Neural cell (in vitro differentiated cells): Measurements from ENCODE around the gene CCDC182. TPM values are rescaled to one million over a fixed set of nuclear protein-coding genes. Genes with fewer than 3 reads are reported as not detected.

Experiments used
- H2AFZ ChIP-seq: fragments of 200-600, 300-800 bp; sonication (generic), shearing (Covaris generic); 2 replicates; pipeline ENCODE4 v1.6.0; 2014; ENCODE audit warnings: low read depth, mild to moderate bottlenecking, antibody characterized with exemption, low read length, moderate library complexity
- H3F3A ChIP-seq: fragments of 200-600 bp; shearing (Covaris generic); 2 replicates; pipeline ENCODE4 v1.6.1; 2016; ENCODE audit warnings: mild to moderate bottlenecking, moderate library complexity, mixed read lengths, antibody characterized with exemption, low read length; ENCODE audit not compliant: insufficient read depth, poor library complexity, severe bottlenecking
- H3K27ac ChIP-seq: fragments of 200-600, 300-800 bp; sonication (generic), shearing (Covaris generic); 2 replicates; pipeline ENCODE4 v1.5.1; 2014; ENCODE audit warnings: mild to moderate bottlenecking, low read length, moderate library complexity
- H3K27me3 ChIP-seq: fragments of 300-800, 200-600 bp; sonication (generic), shearing (Covaris generic); 2 replicates; pipeline ENCODE4 v1.6.0; 2014; ENCODE audit warnings: mild to moderate bottlenecking, low read depth, low read length, moderate library complexity; ENCODE audit not compliant: insufficient read depth
- H3K36me3 ChIP-seq: fragments of 300-800, 200-600 bp; sonication (generic), shearing (Covaris generic); 2 replicates; pipeline ENCODE4 v1.5.1; 2014; ENCODE audit warnings: mild to moderate bottlenecking, antibody characterized with exemption, low read length, moderate library complexity; ENCODE audit not compliant: insufficient read depth
- H3K4me2 ChIP-seq: fragments of 300-800, 200-600 bp; sonication (generic), shearing (Covaris generic); 2 replicates; pipeline ENCODE4 v1.6.0; 2014; ENCODE audit warnings: mild to moderate bottlenecking, low read length
- H3K4me3 ChIP-seq: fragments of 300-800, 200-600 bp; sonication (generic), shearing (Covaris generic); 2 replicates; pipeline ENCODE4 v1.5.1; 2014; ENCODE audit warnings: mild to moderate bottlenecking, low read length, moderate library complexity
- H3K79me2 ChIP-seq: fragments of 200-600 bp; shearing (Covaris generic); replicated peaks from 2 replicates; pipeline ENCODE4 v1.6.0; 2014; ENCODE audit warnings: mild to moderate bottlenecking, low read length, moderate library complexity; ENCODE audit not compliant: insufficient read depth
- H3K9ac ChIP-seq: fragments of 300-800, 200-600 bp; sonication (generic), shearing (Covaris generic); 2 replicates; pipeline ENCODE4 v1.6.1; 2016; ENCODE audit warnings: mild to moderate bottlenecking, low read length, mixed read lengths
- H3K9me2 ChIP-seq: fragments of 200-600 bp; shearing (Covaris generic); 2 replicates; pipeline ENCODE4 v1.6.1; 2016; ENCODE audit warnings: mild to moderate bottlenecking, low read length, mixed read lengths; ENCODE audit not compliant: insufficient read depth
- H3K9me3 ChIP-seq: fragments of 200-600, 300-800 bp; sonication (generic), shearing (Covaris generic); 2 replicates; pipeline ENCODE4 v1.6.1; 2016; ENCODE audit warnings: mild to moderate bottlenecking, mixed run types, low read length, moderate library complexity, mixed read lengths
- H4K20me1 ChIP-seq: fragments of 200-600 bp; shearing (Covaris generic); 2 replicates; pipeline ENCODE4 v1.6.1; 2016; ENCODE audit warnings: mild to moderate bottlenecking, mixed run types; ENCODE audit not compliant: insufficient read depth
- EP300 ChIP-seq: fragments of 450-650 bp; conservative IDR thresholded peaks from 2 replicates; pipeline ENCODE4 v1.6.1; 2014; ENCODE audit warnings: antibody characterized with exemption, mild to moderate bottlenecking, moderate library complexity; ENCODE audit not compliant: poor library complexity, severe bottlenecking
- EZH2 ChIP-seq: fragments of 200-600, 300-800 bp; shearing (Covaris generic), sonication (generic); IDR thresholded peaks from 2 replicates; pipeline ENCODE4 v1.6.1; 2014; ENCODE audit warnings: antibody characterized with exemption, low read length, borderline replicate concordance, mild to moderate bottlenecking; ENCODE audit not compliant: insufficient read depth, poor library complexity, severe bottlenecking
- MXI1 ChIP-seq: fragments of 450-650 bp; conservative IDR thresholded peaks from 2 replicates; pipeline ENCODE4 v1.6.1; 2014; ENCODE audit warnings: antibody characterized with exemption, mild to moderate bottlenecking; ENCODE audit not compliant: poor library complexity, severe bottlenecking
- POLR2AphosphoS5 ChIP-seq: IDR thresholded peaks from 2 replicates; pipeline ENCODE4 v1.6.1; 2012
- RAD21 ChIP-seq: fragments of 450-650 bp; conservative IDR thresholded peaks from 2 replicates; pipeline ENCODE4 v1.6.1; 2014; ENCODE audit warnings: antibody characterized with exemption, mild to moderate bottlenecking, moderate library complexity
- SMC3 ChIP-seq: fragments of 450-650 bp; conservative IDR thresholded peaks from 2 replicates; pipeline ENCODE4 v1.6.1; 2014; ENCODE audit warnings: antibody characterized with exemption, mild to moderate bottlenecking, moderate library complexity; ENCODE audit not compliant: poor library complexity
- TAF1 ChIP-seq: IDR thresholded peaks from 2 replicates; pipeline ENCODE4 v1.6.1; 2012; ENCODE audit warnings: low read depth
- polyA plus RNA-seq: library from polyadenylated mRNA; depleted of rRNA; stranded (reverse); fragments of >200 nt; gene quantifications from 2 replicates; pipeline ENCODE4 v1.2.3, GENCODE V29; 2014
- TF ChIP-seq, protein P1 (sequence below): IDR thresholded peaks from 2 replicates; pipeline ENCODE4 v1.6.1; 2012; ENCODE audit warnings: borderline replicate concordance
- TF ChIP-seq, protein P2 (sequence below): fragments of 450-650 bp; IDR thresholded peaks from 2 replicates; pipeline ENCODE4 v1.5.1; 2014; ENCODE audit warnings: antibody characterized with exemption, mild to moderate bottlenecking, moderate library complexity; ENCODE audit not compliant: poor library complexity, severe bottlenecking

CCDC182 gene
- polyA plus RNA-seq, 1 donor from 2014 or later: not detected

DNA sequence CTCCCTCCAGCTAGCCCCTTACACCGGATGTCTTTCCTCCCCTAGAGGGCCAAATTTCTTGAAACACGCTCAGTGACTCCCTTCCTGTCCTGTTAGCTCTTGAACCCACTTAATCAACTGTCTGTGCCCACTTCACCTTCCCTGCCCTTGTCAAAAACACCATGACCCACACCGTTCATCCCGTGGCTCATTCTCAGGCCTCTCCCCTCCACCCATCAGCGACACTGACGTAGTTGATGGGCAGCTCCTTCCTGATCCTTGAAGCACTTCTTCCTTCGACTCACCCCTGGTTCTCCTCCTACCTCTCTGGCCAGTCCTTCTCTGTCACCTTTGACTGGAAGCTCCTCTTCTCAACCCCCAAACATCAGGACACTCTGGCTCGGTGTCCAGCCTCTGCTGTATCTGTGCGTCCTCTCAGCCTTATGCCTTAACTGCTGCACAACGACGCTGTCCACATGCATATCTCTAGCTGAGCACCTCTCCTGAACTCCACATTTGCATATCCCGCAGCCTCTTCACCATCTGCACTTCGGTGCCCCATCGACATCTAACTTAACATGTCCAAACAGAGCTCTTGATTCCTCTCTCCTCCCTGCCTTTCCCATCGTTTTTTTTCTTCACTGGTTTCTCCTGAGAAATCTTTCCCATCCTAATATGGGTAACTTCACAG, 39.3 kb upstream of the CCDC182 start:
- H3K4me2 ChIP-seq: no peak overlapping the region
- no peak overlapping the region for H3K4me3 ChIP-seq
- H3K9ac ChIP-seq: no peak overlapping the region
- no peak overlapping the region for H3K27ac ChIP-seq
- no peaks in the 10 kb centered on the region for H3K36me3 ChIP-seq
- H3K9me2 ChIP-seq: no peaks in the 10 kb centered on the region
- no peaks in the 10 kb centered on the region for H3K79me2 ChIP-seq
- no peaks in the 10 kb centered on the region for H3K9me3 ChIP-seq
- H3F3A ChIP-seq: no peaks in the 10 kb centered on the region
- no peaks in the 10 kb centered on the region for H4K20me1 ChIP-seq
- no peak overlapping the region for H2AFZ ChIP-seq
- H3K27me3 ChIP-seq: no peaks in the 10 kb centered on the region
- TF ChIP-seq MXI1 (no peak), EZH2 (no peak), TAF1 (no peak), RAD21 (no peak), EP300 (no peak), SMC3 (no peak), POLR2AphosphoS5 (no peak)
- TF ChIP-seq, protein P1, sequence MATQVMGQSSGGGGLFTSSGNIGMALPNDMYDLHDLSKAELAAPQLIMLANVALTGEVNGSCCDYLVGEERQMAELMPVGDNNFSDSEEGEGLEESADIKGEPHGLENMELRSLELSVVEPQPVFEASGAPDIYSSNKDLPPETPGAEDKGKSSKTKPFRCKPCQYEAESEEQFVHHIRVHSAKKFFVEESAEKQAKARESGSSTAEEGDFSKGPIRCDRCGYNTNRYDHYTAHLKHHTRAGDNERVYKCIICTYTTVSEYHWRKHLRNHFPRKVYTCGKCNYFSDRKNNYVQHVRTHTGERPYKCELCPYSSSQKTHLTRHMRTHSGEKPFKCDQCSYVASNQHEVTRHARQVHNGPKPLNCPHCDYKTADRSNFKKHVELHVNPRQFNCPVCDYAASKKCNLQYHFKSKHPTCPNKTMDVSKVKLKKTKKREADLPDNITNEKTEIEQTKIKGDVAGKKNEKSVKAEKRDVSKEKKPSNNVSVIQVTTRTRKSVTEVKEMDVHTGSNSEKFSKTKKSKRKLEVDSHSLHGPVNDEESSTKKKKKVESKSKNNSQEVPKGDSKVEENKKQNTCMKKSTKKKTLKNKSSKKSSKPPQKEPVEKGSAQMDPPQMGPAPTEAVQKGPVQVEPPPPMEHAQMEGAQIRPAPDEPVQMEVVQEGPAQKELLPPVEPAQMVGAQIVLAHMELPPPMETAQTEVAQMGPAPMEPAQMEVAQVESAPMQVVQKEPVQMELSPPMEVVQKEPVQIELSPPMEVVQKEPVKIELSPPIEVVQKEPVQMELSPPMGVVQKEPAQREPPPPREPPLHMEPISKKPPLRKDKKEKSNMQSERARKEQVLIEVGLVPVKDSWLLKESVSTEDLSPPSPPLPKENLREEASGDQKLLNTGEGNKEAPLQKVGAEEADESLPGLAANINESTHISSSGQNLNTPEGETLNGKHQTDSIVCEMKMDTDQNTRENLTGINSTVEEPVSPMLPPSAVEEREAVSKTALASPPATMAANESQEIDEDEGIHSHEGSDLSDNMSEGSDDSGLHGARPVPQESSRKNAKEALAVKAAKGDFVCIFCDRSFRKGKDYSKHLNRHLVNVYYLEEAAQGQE: no peak
- TF ChIP-seq, protein P2, sequence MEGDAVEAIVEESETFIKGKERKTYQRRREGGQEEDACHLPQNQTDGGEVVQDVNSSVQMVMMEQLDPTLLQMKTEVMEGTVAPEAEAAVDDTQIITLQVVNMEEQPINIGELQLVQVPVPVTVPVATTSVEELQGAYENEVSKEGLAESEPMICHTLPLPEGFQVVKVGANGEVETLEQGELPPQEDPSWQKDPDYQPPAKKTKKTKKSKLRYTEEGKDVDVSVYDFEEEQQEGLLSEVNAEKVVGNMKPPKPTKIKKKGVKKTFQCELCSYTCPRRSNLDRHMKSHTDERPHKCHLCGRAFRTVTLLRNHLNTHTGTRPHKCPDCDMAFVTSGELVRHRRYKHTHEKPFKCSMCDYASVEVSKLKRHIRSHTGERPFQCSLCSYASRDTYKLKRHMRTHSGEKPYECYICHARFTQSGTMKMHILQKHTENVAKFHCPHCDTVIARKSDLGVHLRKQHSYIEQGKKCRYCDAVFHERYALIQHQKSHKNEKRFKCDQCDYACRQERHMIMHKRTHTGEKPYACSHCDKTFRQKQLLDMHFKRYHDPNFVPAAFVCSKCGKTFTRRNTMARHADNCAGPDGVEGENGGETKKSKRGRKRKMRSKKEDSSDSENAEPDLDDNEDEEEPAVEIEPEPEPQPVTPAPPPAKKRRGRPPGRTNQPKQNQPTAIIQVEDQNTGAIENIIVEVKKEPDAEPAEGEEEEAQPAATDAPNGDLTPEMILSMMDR: no peak

DNA sequence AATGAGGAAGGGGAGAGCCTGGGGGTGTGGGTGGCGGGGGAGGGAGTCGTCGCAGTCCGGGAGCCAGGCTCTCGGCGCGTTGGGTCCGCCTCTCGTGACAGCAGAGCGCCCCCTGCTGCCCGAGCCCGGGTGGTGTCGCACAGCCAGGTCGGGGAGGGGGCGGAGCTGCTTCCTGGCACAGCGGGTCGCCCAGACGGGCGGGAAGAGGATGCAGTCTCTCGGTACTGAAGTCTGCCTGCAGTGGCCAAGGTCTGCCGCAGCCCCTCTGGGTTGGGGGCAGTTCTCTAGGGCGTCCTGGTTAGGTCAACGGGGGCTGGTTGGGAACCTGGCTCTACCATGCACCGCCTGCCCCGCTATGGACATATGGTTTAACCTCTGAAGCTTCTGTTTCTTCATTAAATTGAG, 38.2 kb upstream of the CCDC182 start:
- Histone ChIP-seq H3K4me3 (peak overlapping the region; percentile 45), H3K9me2 (no peaks in the 10 kb centered on the region), H3K27ac (no peak overlapping the region), H3F3A (no peaks in the 10 kb centered on the region), H3K27me3 (no peaks in the 10 kb centered on the region), H4K20me1 (no peaks in the 10 kb centered on the region), H3K9ac (no peak overlapping the region), H3K9me3 (no peaks in the 10 kb centered on the region), H3K79me2 (no peaks in the 10 kb centered on the region), H2AFZ (no peak overlapping the region), H3K4me2 (no peak overlapping the region), H3K36me3 (no peaks in the 10 kb centered on the region)
- TF ChIP-seq RAD21 (peak; percentile 75), SMC3 (peak; percentile 75)
- TF ChIP-seq, protein P2: peak; percentile 79
- TF ChIP-seq, protein P1: no peak
